Gastroesophageal sphincter (tissue), 4 donors: ENCODE data around the gene DPRX. TPM values are rescaled to one million over a fixed set of nuclear protein-coding genes. Genes with fewer than 3 reads are reported as not detected.

ENCODE experiments used
- ATAC-seq: fragments of 150-250 bp; one replicate; pipeline ENCODE4 v1.9.1; 2016; ENCODE audit warnings: mild to moderate bottlenecking, moderate library complexity
- H3K27ac ChIP-seq, 4 donors: fragments of 200-600 bp; sonication (generic) in 3 of 4; 1 replicate in 3 of 4; 2 replicates in 1 of 4; pipeline ENCODE4 v1.5.1; 2016 to 2019
- H3K27me3 ChIP-seq: fragments of 200-600 bp; sonication (generic); one replicate; pipeline ENCODE4 v1.5.1; 2019
- H3K36me3 ChIP-seq, 2 donors: fragments of 200-600 bp; sonication (generic); one replicate each; pipeline ENCODE4 v1.5.1; 2019; ENCODE audit warnings: control low read depth in 1 of 2
- H3K4me1 ChIP-seq, 3 donors: fragments of 200-600 bp; sonication (generic); 1 replicate in 2 of 3; 2 replicates in 1 of 3; pipeline ENCODE4 v1.5.1; 2016 to 2019; ENCODE audit warnings: control low read depth in 2 of 3
- H3K4me3 ChIP-seq, 2 donors: fragments of 200-600 bp; sonication (generic); one replicate each; pipeline ENCODE4 v1.5.1; 2019; ENCODE audit warnings: mild to moderate bottlenecking in 1 of 2, moderate library complexity in 1 of 2
- H3K9me3 ChIP-seq, 3 donors: fragments of 200-600 bp; sonication (generic); one replicate each; pipeline ENCODE4 v1.5.1; 2017 to 2019; ENCODE audit warnings: control low read depth in 2 of 3
- EP300 ChIP-seq: sonication (generic); formaldehyde crosslinking; IDR thresholded peaks from one replicate; pipeline ENCODE4 v1.6.1; 2017; ENCODE audit warnings: antibody characterized with exemption, mild to moderate bottlenecking
- POLR2A ChIP-seq, 2 donors: fragments of 450-650 bp; IDR thresholded peaks; one replicate each; pipeline ENCODE4 v1.6.1; 2017; ENCODE audit warnings: antibody characterized with exemption in 2 of 2, mild to moderate bottlenecking in 2 of 2, moderate library complexity in 1 of 2
- POLR2AphosphoS5 ChIP-seq: sonication (generic); formaldehyde crosslinking; IDR thresholded peaks from one replicate; pipeline ENCODE4 v1.6.1; 2017; ENCODE audit warnings: antibody characterized with exemption
- WGBS, 2 donors: methylation state at CpG; one replicate each; pipeline ENCODE4 v1.1.5; 2018; ENCODE audit warnings: low coverage in 1 of 2; 5-methylcytosine and 5-hydroxymethylcytosine counted together
- total RNA-seq, 4 donors: library from RNA; depleted of rRNA; stranded (reverse); fragments of >200 nt; gene quantifications; one replicate each; pipeline ENCODE4 v1.1.0, GENCODE V29; 2016
- TF ChIP-seq, protein P1 (sequence below), 4 experiments: fragments of 200-600 bp in 2 of 4; fragments of 450-650 bp in 2 of 4; sonication (generic) in 1 of 4; IDR thresholded peaks; one replicate each; pipeline ENCODE4 v1.5.1; 2017 to 2019; ENCODE audit warnings: antibody characterized with exemption in 4 of 4, mild to moderate bottlenecking in 2 of 4, moderate library complexity in 2 of 4

DPRX gene
- total RNA-seq, 4 donors from 2014 or later = not detected

DNA sequence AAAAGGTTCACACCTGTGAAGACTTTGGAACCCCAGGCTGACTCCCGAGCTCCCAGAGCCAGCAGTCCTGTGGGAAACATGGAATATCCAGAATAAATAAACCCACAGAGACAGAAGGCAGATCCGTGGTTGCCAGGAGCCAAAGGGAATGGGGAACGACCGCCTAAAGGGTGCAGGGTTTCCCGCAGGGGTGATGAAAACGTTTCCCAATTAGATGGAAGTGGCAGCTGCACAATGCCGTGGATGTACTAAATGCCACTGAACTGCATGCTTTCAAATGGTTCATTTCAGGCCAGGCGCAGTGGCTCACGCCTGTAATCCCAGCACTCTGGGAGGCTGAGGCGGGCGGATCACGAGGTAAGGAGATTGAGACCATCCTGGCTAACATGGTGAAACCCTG is 23.4 kb upstream of the DPRX start:
- 79% methylated on average over 5 of the region's 12 CpGs; no CpG with 5 or more reads in 1 of the 2 donors for WGBS, 2 donors
- no peak for ATAC-seq

DNA sequence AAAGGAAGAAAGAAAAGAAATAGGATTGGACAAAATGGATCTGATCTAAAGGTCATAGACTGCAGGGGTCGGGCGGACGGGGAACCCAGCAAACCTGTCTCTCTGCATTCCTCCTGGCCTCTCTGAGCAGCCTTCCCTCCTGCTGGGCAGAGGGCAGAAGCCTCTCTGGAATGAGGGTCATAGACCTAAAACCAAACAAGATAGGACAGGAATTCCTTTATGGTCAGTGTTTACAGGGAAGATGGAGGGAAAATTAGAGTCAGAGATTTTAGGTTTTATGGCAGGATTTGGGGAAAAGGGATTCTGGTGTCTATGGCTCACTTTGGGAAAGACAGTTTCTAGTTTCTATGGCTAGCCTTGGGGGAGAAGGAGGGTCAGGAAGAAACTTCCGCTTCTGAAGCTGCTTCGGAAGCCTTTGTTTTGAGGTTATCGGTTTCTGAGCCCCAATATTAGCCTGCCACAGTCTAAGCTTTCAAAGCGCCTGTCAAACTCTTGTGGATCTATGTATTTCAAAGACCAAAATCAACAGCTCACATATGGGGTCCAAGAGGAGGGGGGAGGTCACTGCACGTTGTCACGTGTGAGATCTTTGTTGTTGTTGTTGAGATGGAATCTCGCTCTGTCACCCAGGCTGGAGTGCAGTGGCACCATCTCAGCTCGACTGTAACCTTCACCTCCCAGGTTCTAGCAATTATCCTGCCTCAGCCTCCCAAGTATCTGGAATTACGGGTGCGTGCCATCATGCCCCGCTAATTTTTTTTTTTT is 18.9 kb upstream of the DPRX start:
- no peaks in the 10 kb centered on the region for H3K36me3 ChIP-seq
- H3K9me3 ChIP-seq = no peaks in the 10 kb centered on the region
- H3K4me3 ChIP-seq = no peak overlapping the region
- WGBS, 2 donors = 43 to 49% methylated on average over 9 to 11 of the region's 14 CpGs
- TF ChIP-seq POLR2AphosphoS5 = no peak
- no peak for TF ChIP-seq EP300
- TF ChIP-seq, protein P1, sequence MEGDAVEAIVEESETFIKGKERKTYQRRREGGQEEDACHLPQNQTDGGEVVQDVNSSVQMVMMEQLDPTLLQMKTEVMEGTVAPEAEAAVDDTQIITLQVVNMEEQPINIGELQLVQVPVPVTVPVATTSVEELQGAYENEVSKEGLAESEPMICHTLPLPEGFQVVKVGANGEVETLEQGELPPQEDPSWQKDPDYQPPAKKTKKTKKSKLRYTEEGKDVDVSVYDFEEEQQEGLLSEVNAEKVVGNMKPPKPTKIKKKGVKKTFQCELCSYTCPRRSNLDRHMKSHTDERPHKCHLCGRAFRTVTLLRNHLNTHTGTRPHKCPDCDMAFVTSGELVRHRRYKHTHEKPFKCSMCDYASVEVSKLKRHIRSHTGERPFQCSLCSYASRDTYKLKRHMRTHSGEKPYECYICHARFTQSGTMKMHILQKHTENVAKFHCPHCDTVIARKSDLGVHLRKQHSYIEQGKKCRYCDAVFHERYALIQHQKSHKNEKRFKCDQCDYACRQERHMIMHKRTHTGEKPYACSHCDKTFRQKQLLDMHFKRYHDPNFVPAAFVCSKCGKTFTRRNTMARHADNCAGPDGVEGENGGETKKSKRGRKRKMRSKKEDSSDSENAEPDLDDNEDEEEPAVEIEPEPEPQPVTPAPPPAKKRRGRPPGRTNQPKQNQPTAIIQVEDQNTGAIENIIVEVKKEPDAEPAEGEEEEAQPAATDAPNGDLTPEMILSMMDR (IDR thresholded peaks at IDR 0.05) = no peak
- TF ChIP-seq POLR2A (IDR thresholded peaks at IDR 0.05) = no peak
- H3K4me1 ChIP-seq = no peaks in the 10 kb centered on the region
- no peak overlapping the region for H3K27ac ChIP-seq
- ATAC-seq = no peak
- H3K27me3 ChIP-seq = peaks cover 10% of the 10 kb centered on the region

More for the DNA sequence above, 23.4 kb upstream of the DPRX start:
- TF ChIP-seq, protein P1 (IDR thresholded peaks at IDR 0.05) = no peak
- TF ChIP-seq POLR2A (IDR thresholded peaks at IDR 0.05) = no peak
- no peak for TF ChIP-seq EP300
- H3K27ac ChIP-seq = no peak overlapping the region
- H3K27me3 ChIP-seq = peaks cover 34% of the 10 kb centered on the region
- no peaks in the 10 kb centered on the region for H3K9me3 ChIP-seq
- no peaks in the 10 kb centered on the region for H3K4me1 ChIP-seq
- H3K36me3 ChIP-seq = no peaks in the 10 kb centered on the region
- no peak overlapping the region for H3K4me3 ChIP-seq

DNA sequence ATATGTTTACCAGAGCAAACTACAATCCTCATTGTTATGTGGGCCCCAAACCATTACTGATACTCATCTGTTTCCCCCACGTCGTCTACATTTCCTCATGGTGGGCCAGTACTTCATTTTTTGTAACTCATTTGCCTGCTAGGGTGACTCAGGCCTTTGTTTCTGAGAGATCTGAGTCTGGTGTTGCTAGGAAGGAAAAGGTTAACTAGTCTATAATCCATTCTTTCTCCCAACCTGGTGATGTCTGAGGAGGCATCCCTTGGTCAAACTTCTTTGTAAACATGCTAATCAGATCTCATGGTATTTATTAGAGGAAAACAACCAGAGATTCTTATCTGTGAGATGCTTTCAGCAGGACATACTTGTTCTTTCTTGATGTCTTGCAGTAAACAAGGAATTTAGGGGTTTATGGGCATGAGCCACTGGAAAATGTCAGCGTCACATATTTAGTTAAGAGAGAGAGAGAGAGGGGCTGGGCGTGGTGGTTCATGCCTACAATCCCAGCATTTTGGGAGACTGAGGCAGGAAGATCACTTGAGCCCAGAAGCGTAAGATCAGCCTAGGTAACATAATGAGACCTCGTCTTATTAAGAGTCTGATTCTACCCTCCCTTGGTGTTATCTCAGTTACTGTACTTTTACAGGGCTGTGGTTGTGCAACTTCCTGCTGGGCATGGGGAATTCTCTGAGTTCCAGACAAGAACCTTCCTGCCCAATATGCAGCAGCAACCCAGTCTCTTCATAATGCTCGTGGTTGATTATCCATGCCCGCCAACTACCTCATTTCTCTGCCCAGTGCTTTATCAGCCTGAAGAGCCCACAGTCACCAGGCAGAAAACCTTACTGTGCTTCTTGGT is 9.7 kb upstream of the DPRX start:
- no peaks in the 10 kb centered on the region for H3K4me1 ChIP-seq
- peaks cover 9% of the 10 kb centered on the region for H3K27me3 ChIP-seq
- H3K9me3 ChIP-seq = no peaks in the 10 kb centered on the region
- TF ChIP-seq EP300 (no peak), POLR2A (IDR thresholded peaks at IDR 0.05) (no peak), POLR2AphosphoS5 (no peak)
- TF ChIP-seq, protein P1 (IDR thresholded peaks at IDR 0.05) = no peak
- H3K36me3 ChIP-seq = no peaks in the 10 kb centered on the region
- WGBS, 2 donors = 59 to 67% methylated on average over 7 to 8 of the region's 8 CpGs
- no peak overlapping the region for H3K27ac ChIP-seq
- H3K4me3 ChIP-seq = no peak overlapping the region
- no peak for ATAC-seq

DNA sequence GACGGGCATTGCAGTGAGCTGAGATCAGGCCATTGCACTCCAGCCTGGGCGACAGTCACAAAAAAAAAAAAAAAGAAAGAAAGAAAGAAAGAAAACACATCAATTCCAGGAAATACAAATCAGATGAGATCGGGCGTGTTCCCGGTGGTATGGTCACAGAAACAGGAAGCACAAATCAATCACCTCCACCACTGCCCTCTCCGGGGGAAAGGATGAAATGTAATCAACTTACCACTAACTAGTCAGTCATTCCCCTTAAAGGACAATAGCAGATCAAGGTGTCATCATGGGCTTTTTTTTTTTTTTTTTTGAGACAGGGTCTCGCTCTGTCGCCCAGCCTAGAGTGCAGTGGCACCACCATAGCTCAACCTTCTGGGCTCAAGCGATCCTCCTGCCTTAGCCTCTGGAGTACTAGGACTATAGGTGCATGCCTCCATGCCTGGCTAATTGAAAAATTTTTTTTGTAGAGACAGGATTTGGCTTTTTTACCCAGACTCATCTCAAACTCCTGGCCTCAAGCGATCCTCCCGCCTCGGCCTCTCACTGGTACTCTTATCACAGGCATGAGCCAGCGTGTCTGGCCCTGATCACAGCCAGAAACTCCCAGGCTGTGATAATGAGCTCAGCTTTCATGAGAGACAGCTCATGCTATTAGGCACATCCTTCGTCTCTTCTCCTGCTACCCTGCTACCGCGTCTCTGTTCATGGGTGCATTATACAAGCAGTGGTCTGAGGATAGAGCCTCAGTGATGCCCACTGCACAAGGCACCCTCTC is 6.8 kb upstream of the DPRX start:
- 52 to 59% methylated on average over 7 to 8 of the region's 16 CpGs for WGBS, 2 donors
- H3K27ac ChIP-seq = no peak overlapping the region
- no peak for ATAC-seq
- TF ChIP-seq, protein P1 (IDR thresholded peaks at IDR 0.05) = no peak
- no peak for TF ChIP-seq POLR2AphosphoS5
- no peak for TF ChIP-seq EP300
- no peak for TF ChIP-seq POLR2A (IDR thresholded peaks at IDR 0.05)
- H3K36me3 ChIP-seq = no peaks in the 10 kb centered on the region
- H3K4me1 ChIP-seq = no peaks in the 10 kb centered on the region
- H3K9me3 ChIP-seq = no peaks in the 10 kb centered on the region
- H3K27me3 ChIP-seq = peaks cover 9% of the 10 kb centered on the region
- no peak overlapping the region for H3K4me3 ChIP-seq
